ENCODE measurements around the gene PLEKHH1.
"Not testable (repeated sequence)": the region's sequence is repeated elsewhere in the genome, so short reads cannot be mapped to it uniquely, and the experiment has no call there.

PLEKHH1 gene

DNA sequence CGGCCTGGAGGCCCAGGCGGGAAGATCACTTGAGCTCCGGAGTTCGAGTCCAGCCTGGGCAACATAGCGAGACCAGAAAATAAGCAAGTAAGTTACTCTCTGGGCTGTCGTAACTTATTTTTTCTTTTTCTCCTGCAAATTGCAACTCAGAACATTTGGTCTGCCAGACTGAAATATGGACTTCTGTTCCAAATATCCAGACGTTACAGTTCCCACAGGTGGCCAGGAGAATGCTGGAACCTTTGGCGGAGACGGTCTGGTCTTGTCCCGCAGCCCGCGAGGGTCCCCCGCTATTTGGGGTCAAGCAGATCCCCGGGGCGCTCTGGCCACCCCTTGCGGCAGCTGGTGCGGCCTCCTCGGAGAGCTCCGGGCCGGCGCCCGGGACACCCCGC lies 488 bp upstream of the PLEKHH1 start:
- no peak for DNase-seq (ENCODE audit: extremely low read depth, low read depth)
- TF ChIP-seq, protein P1, sequence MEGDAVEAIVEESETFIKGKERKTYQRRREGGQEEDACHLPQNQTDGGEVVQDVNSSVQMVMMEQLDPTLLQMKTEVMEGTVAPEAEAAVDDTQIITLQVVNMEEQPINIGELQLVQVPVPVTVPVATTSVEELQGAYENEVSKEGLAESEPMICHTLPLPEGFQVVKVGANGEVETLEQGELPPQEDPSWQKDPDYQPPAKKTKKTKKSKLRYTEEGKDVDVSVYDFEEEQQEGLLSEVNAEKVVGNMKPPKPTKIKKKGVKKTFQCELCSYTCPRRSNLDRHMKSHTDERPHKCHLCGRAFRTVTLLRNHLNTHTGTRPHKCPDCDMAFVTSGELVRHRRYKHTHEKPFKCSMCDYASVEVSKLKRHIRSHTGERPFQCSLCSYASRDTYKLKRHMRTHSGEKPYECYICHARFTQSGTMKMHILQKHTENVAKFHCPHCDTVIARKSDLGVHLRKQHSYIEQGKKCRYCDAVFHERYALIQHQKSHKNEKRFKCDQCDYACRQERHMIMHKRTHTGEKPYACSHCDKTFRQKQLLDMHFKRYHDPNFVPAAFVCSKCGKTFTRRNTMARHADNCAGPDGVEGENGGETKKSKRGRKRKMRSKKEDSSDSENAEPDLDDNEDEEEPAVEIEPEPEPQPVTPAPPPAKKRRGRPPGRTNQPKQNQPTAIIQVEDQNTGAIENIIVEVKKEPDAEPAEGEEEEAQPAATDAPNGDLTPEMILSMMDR (IDR thresholded peaks at IDR 0.05; ENCODE audit: low read depth, low read length): no peak

DNA sequence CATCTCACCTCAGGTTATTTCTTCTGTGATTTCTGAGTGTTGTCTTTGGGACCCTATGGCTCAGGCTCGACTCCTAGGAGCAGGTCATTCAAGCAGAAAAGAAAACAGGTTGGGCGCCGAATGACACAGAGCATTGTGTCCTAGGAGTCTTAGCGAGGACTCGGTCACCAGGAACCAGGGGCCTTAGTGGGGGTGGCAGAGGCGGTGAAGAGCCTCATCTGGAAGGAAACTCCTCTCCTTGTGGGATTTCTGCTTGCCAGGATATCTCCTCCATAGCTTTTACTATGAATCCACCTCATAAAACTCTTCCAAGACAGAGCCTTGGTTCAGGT lies 630 bp downstream of the PLEKHH1 start:
- DNase-seq (ENCODE audit: extremely low read depth, low read depth): no peak
- TF ChIP-seq, protein P1 (IDR thresholded peaks at IDR 0.05; ENCODE audit: low read depth, low read length): no peak

- TF ChIP-seq, protein P1 (IDR thresholded peaks at IDR 0.05; ENCODE audit: low read depth, low read length): no peak
- DNase-seq (ENCODE audit: extremely low read depth, low read depth): no peak
These were observed 3.0 kb downstream of the PLEKHH1 start for GRCh38 chr14:67536087-67536486.

GRCh38 chr14:67537736-67538135 lies 4.6 kb downstream of the PLEKHH1 start:
- TF ChIP-seq, protein P1 (IDR thresholded peaks at IDR 0.05; ENCODE audit: low read depth, low read length): no peak

DNA sequence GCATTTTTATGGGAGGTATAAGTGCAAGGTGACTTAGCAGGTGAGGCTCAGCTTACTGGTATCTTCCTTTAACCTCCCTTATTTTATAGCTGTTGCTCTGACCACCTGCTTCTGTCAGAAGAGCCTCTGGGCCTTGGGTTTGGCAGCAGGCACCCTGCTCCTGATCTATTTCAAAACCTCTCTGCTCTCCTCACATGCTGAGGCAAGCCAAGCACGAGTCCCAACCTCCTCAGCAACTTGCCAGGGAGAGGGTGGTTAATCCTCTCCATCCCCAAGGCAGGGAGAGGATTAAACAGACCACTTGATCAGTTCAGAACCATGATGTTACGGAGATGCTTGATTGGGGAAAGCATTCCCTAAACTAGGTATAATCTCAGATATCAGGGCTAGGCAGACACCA lies 5.4 kb downstream of the PLEKHH1 start:
- no peak for DNase-seq (ENCODE audit: extremely low read depth, low read depth)
- TF ChIP-seq, protein P1 (IDR thresholded peaks at IDR 0.05; ENCODE audit: low read depth, low read length): no peak

More at GRCh38 chr14:67537736-67538135, 4.6 kb downstream of the PLEKHH1 start:
- DNase-seq (ENCODE audit: extremely low read depth, low read depth): no peak

DNA sequence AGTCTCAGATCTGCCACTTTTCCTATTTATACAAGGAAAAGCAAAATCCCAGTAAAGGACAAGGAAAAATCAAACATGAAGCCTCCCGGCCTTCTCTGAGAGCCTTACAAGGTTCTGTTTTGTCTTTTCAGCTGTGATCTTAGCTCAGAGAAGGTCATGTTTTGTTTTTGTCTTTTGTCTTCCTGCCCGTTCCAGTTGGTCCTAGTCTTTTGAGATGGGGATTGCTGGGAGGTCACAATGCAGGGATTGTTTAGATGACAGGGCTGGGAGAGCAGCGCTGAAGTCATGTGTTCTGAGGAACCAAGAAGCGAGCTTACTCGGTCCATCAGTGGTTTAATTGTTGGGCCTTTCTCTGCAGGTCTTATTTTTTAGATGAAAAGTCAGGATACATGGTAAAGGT lies 6.0 kb downstream of the PLEKHH1 start:
- DNase-seq (ENCODE audit: extremely low read depth, low read depth): no peak
- TF ChIP-seq, protein P1 (IDR thresholded peaks at IDR 0.05; ENCODE audit: low read depth, low read length): no peak

DNA sequence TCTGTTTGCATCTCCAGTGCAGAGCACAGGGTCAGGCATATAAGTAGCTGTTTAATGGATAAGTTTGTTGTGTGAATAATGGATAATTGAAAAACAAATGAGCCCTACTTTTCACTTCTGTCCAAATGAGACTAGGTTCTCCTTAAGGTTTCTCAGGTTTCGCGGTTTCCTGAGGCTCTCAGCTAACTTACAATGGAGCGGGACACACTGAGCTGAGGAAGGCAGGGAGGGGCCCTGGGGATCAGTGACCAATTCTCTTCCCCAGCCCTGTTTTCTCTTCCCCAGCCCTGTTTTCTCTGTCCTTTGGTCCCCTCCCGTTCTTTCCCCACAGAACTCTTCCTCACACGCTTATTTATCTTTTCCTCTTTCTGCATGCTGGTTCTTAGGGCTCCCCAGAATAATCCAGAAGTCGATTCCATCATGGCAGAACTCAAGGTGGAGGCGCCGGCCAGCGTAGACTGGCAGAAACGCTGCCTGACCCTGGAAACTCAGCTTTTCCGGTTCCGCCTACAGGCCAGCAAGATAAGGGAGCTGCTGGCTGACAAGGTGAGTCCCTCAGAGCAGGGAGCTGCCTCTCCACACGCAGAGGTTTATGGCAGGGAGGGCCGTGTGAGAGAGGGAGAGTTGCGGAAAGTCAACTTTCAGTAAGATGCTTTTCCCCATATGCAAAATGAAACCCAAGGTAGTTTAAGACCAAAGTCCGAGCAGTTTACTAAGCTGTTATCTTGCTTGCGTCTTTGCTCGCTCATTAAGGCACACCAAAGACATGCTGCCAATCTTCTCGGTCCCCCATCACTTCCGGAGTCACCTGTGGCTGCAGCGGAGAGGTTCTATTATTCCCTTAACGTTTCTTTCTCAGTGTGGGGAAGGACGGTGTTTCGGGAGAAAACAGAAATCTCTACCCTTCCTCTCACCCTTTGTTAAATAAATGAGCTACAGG lies 8.6 kb downstream of the PLEKHH1 start:
- DNase-seq (ENCODE audit: extremely low read depth, low read depth): no peak
- TF ChIP-seq, protein P1 (IDR thresholded peaks at IDR 0.05; ENCODE audit: low read depth, low read length): no peak

DNA sequence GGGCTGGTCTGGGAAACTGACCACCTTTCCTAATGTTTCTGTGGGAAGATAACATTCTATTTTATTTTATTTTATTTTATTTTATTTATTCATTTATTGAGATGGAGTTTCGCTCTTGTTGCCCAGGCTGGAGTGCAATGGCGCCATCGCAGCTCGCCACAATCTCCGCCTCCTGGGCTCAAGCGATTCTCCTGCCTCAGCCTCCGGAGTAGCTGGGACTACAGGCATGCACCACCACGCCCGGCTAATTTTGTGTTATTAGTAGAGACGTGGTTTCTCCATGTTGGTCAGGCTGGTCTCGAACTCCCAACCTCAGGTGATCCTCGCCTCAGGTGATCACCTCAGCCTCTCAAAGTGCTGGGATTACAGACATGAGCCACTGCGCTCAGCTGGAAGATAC lies 9.5 kb downstream of the PLEKHH1 start:
- DNase-seq (ENCODE audit: extremely low read depth, low read depth): not testable (repeated sequence)

All from AG09319 (cell line).